Measurements from ENCODE around the gene CHD3. TPM values are rescaled to one million over a fixed set of nuclear protein-coding genes. Genes with fewer than 3 reads are reported as not detected.

The CHD3 gene
- total RNA-seq, 4 donors from 2014 or later, result 36.1 to 99.9 (median 45.1) TPM

DNA sequence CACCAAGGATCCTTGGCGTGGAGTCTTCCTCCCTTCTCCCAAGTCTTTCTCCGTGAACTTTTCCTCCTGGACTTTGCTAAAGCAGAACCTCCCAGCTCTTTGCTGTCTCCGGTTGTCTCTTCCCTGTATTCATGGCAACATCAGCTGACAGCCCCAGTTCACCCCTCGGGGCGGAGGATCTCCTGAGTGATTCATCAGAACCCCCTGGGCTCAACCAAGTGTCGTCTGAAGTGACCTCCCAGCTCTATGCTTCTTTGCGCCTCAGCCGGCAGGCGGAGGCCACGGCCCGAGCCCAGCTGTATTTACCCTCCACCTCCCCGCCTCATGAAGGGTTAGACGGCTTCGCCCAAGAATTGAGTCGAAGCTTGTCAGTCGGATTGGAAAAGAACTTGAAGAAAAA lies 44.4 kb downstream of the CHD3 start:
- Histone ChIP-seq H3K4me3 (peak overlapping the region; percentile 70 to 96 (median 84)), H3K27me3 (no peaks in the 10 kb centered on the region), H3K36me3 (peaks cover 0 to 18% (median 0%) of the 10 kb centered on the region in 3 donors), H3K27ac (peak overlapping the region in 2 of 4 donors; percentile 74 to 81), H3K9me3 (no peaks in the 10 kb centered on the region), H3K4me1 (peaks cover 0 to 21% (median 12%) of the 10 kb centered on the region in 4 donors)
- DNase-seq, result peak in 2 of 3 donors; percentile 53 to 59
- TF ChIP-seq POLR2A (IDR thresholded peaks at IDR 0.05), result no peak
- TF ChIP-seq, protein P1, sequence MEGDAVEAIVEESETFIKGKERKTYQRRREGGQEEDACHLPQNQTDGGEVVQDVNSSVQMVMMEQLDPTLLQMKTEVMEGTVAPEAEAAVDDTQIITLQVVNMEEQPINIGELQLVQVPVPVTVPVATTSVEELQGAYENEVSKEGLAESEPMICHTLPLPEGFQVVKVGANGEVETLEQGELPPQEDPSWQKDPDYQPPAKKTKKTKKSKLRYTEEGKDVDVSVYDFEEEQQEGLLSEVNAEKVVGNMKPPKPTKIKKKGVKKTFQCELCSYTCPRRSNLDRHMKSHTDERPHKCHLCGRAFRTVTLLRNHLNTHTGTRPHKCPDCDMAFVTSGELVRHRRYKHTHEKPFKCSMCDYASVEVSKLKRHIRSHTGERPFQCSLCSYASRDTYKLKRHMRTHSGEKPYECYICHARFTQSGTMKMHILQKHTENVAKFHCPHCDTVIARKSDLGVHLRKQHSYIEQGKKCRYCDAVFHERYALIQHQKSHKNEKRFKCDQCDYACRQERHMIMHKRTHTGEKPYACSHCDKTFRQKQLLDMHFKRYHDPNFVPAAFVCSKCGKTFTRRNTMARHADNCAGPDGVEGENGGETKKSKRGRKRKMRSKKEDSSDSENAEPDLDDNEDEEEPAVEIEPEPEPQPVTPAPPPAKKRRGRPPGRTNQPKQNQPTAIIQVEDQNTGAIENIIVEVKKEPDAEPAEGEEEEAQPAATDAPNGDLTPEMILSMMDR (IDR thresholded peaks at IDR 0.05), result peak in 1 of 6 experiments; percentile 14

DNA sequence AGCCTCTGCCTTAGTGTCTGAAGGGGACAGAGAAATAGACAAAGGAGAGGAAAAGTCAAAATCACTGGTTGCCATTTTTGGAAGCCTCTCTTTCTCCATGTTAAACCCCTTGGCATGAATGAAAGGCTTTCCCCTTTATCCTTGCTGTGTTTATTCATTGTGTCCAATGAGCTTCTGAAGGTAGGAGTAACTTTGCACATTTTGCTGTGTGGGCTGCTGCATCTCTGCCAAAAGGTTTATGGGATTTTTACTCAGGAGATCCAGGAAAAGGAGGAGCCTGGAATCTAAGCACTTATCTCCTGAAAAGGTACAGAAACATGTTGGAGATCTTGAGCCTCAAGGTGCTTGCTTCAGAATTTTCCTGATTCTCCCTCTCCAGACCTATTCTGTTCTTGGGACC lies 47.3 kb downstream of the CHD3 start:
- no peaks in the 10 kb centered on the region for H3K9me3 ChIP-seq
- no peak overlapping the region for H3K4me3 ChIP-seq
- H3K36me3 ChIP-seq, result peaks cover 0 to 44% (median 0%) of the 10 kb centered on the region in 3 donors
- no peak for TF ChIP-seq POLR2A (IDR thresholded peaks at IDR 0.05)
- TF ChIP-seq, protein P1 (IDR thresholded peaks at IDR 0.05), result no peak
- peaks cover 0 to 17% (median 7%) of the 10 kb centered on the region in 4 donors for H3K4me1 ChIP-seq
- no peaks in the 10 kb centered on the region for H3K27me3 ChIP-seq
- H3K27ac ChIP-seq, result no peak overlapping the region
- DNase-seq, result no peak

DNA sequence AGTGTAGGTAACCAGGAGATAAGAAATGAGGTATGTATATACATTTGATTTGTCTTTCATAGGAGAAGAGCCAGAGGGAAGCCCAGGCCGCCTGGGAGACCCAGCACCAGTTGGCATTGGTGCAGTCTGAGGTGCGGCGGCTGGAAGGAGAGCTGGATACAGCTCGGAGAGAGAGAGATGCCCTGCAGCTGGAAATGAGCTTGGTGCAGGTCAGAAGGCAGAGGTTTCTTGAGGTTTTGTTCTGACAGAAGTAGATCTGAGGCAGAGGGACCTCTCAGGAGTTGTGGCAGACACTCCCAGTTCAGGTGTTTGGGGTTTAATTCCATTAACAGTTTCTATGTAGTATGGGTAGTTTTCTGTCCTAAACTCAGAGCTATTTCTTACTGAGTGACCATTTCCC lies 51.4 kb downstream of the CHD3 start:
- Histone ChIP-seq H3K27me3 (no peaks in the 10 kb centered on the region), H3K9me3 (no peaks in the 10 kb centered on the region), H3K4me3 (no peak overlapping the region), H3K27ac (no peak overlapping the region), H3K4me1 (no peaks in the 10 kb centered on the region), H3K36me3 (peaks cover 0 to 76% (median 0%) of the 10 kb centered on the region in 3 donors)
- no peak for DNase-seq
- no peak for TF ChIP-seq POLR2A (IDR thresholded peaks at IDR 0.05)

DNA sequence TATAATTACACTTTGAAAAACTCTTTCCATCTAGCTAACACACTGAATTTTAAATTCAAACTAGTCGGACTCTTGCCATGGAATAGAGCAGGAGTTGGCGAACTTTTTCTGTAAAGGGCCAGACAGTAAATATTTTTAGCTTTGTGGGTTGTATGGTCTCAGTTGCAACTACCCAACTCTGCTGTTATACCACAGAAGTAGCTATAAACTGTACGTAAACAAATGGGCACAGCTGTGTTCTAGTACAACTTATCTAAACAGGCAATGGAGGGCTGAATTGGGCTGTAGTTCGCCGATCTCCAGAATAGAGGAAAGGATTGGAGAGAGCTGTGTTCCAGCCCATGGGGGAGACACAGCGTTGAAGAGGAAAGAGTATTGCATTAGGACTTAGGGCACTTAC lies 52.2 kb downstream of the CHD3 start:
- no peaks in the 10 kb centered on the region for H3K4me1 ChIP-seq
- no peaks in the 10 kb centered on the region for H3K9me3 ChIP-seq
- H3K27me3 ChIP-seq, result no peaks in the 10 kb centered on the region
- H3K36me3 ChIP-seq, result peaks cover 0 to 81% (median 0%) of the 10 kb centered on the region in 3 donors
- no peak overlapping the region for H3K27ac ChIP-seq
- TF ChIP-seq POLR2A (IDR thresholded peaks at IDR 0.05), result no peak
- TF ChIP-seq, protein P1 (IDR thresholded peaks at IDR 0.05), result no peak
- no peak for DNase-seq
- H3K4me3 ChIP-seq, result no peak overlapping the region

DNA sequence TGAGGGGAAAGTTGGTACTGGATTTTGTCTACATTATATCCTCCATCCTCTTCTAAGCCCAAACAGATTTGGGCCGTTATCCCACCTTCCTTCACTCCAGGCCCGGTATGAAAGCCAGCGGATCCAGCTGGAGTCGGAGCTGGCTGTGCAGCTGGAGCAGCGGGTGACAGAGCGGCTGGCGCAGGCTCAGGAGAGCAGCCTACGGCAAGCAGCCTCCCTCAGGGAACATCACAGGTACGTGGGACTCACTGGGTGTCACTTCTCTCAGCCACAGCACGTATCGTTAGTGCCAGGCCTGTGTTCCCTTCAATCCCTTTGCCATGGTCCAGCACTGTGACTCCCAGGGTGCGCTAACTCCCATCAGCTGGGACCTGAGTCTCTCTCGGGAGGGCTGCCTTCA lies 54.7 kb downstream of the CHD3 start:
- H3K36me3 ChIP-seq, result peaks cover 0 to 81% (median 0%) of the 10 kb centered on the region in 3 donors
- no peak overlapping the region for H3K4me3 ChIP-seq
- TF ChIP-seq, protein P1 (IDR thresholded peaks at IDR 0.05), result no peak
- no peak for TF ChIP-seq POLR2A (IDR thresholded peaks at IDR 0.05)
- H3K27me3 ChIP-seq, result no peaks in the 10 kb centered on the region
- H3K27ac ChIP-seq, result no peak overlapping the region
- no peak for DNase-seq
- no peaks in the 10 kb centered on the region for H3K4me1 ChIP-seq
- no peaks in the 10 kb centered on the region for H3K9me3 ChIP-seq

DNA sequence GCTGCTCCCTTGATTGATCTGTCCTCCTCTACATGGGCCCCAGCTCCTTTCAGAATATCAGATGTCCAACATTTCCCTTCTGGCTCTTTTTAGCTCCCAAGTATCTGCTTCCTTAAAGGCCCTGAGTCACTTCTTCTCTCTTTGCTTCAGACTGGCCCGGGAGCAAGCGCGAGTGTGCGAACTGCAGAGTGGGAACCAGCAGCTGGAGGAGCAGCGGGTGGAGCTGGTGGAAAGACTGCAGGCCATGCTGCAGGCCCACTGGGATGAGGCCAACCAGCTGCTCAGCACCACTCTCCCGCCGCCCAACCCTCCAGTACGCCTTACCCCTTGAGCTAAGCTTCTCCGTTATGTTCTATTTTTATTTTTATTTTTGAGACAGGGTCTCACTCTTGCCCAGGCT lies 55.7 kb downstream of the CHD3 start:
- H3K27ac ChIP-seq, result no peak overlapping the region
- DNase-seq, result no peak

More for the DNA sequence above, 55.7 kb downstream of the CHD3 start:
- no peaks in the 10 kb centered on the region for H3K4me1 ChIP-seq
- H3K9me3 ChIP-seq, result no peaks in the 10 kb centered on the region
- no peaks in the 10 kb centered on the region for H3K27me3 ChIP-seq
- H3K4me3 ChIP-seq, result no peak overlapping the region
- TF ChIP-seq, protein P1 (IDR thresholded peaks at IDR 0.05), result no peak
- TF ChIP-seq POLR2A (IDR thresholded peaks at IDR 0.05), result no peak
- H3K36me3 ChIP-seq, result peaks cover 0 to 84% (median 0%) of the 10 kb centered on the region in 3 donors
